B cell (primary cell): ENCODE data around the gene BUD13. TPM values are rescaled to one million over a fixed set of nuclear protein-coding genes. Genes with fewer than 3 reads are reported as not detected.

Source experiments
- ATAC-seq: fragments of 200-7000 bp; cut with Tn5 transposase; one replicate; pipeline ENCODE4 v1.10.0; 2021; ENCODE audit warnings: low read depth, mild to moderate bottlenecking, moderate number of reproducible peaks, moderate library complexity
- CTCF ChIA-PET: fragments of 350-600 bp; sonication (Branson Sonifier 250); formaldehyde crosslinking; loops from one replicate; lab custom pipeline; 2021; ENCODE audit warnings: antibody characterized with exemption, inconsistent platforms; lab: Charles Lee
- POLR2A ChIA-PET: fragments of 350-600 bp; sonication (Branson Sonifier 250); formaldehyde crosslinking; loops from one replicate; lab custom pipeline; 2021; ENCODE audit warnings: antibody characterized with exemption; lab: Charles Lee
- DNase-seq: peaks from one replicate; pipeline ENCODE4 v3.0.0; 2013
- H2AFZ ChIP-seq: 2 replicates; pipeline ENCODE4 v1.6.1; 2012; ENCODE audit warnings: mild to moderate bottlenecking, low read depth, low read length; ENCODE audit not compliant: insufficient read depth, poor library complexity, severe bottlenecking
- H3K27ac ChIP-seq, 2 donors: 1 replicate in 1 of 2; 2 replicates in 1 of 2; pipeline ENCODE4 v1.5.1; 2012 to 2013; ENCODE audit warnings: low read length in 2 of 2, mild to moderate bottlenecking in 2 of 2, moderate library complexity in 1 of 2
- H3K27me3 ChIP-seq, 4 experiments: fragments of 200-600 bp in 1 of 4; sonication (generic) in 1 of 4; replicated peaks in 1 of 4; 1 replicate in 2 of 4; 2 replicates in 2 of 4; pipeline versions ENCODE4 v1.6.1 to v1.7.0; 2013 to 2016; ENCODE audit warnings: low read length in 3 of 4, mild to moderate bottlenecking in 2 of 4, mixed read lengths in 1 of 4, moderate library complexity in 1 of 4; ENCODE audit not compliant: insufficient read depth in 4 of 4, control insufficient read depth in 3 of 4; ENCODE audit errors: control extremely low read depth in 1 of 4
- H3K36me3 ChIP-seq, 2 experiments: replicated peaks in 1 of 2; 1 replicate in 1 of 2; 2 replicates in 1 of 2; pipeline versions ENCODE4 v1.6.1 to v1.7.1; 2013; ENCODE audit warnings: low read length in 1 of 2; ENCODE audit not compliant: insufficient read depth in 2 of 2, control insufficient read depth in 1 of 2; ENCODE audit errors: control extremely low read depth in 1 of 2, extremely low read depth in 1 of 2
- H3K4me1 ChIP-seq, 2 donors: fragments of 200-600 bp in 1 of 2; sonication (generic) in 1 of 2; 1 replicate in 1 of 2; 2 replicates in 1 of 2; pipeline versions ENCODE4 v1.5.1 to v1.6.1; 2013 to 2017; ENCODE audit warnings: low read length in 2 of 2; ENCODE audit not compliant: control insufficient read depth in 2 of 2, insufficient read depth in 2 of 2
- H3K4me2 ChIP-seq: replicated peaks from 2 replicates; pipeline ENCODE3; 2012; ENCODE audit warnings: mild to moderate bottlenecking, low read depth, low read length; ENCODE audit not compliant: poor library complexity, severe bottlenecking
- H3K4me3 ChIP-seq, 5 experiments: fragments of 200-600 bp in 1 of 5; sonication (generic) in 1 of 5; 1 replicate in 3 of 5; 2 replicates in 2 of 5; pipeline versions ENCODE4 v1.5.1 to v1.7.0; 2011 to 2016; ENCODE audit warnings: low read length in 4 of 5, mild to moderate bottlenecking in 4 of 5, low read depth in 2 of 5, control low read depth in 1 of 5, moderate library complexity in 1 of 5; ENCODE audit not compliant: insufficient read depth in 1 of 5; ENCODE audit errors: control extremely low read depth in 1 of 5, extremely low read depth in 1 of 5
- H3K79me2 ChIP-seq: fragments of 200-600 bp; sonication (generic); one replicate; pipeline ENCODE4 v1.6.0; 2016; ENCODE audit warnings: low read length; ENCODE audit not compliant: control insufficient read depth, insufficient read depth
- H3K9ac ChIP-seq: fragments of 200-600 bp; sonication (generic); 2 replicates; pipeline ENCODE4 v1.6.1; 2017; ENCODE audit warnings: mild to moderate bottlenecking, low read length, moderate library complexity
- H3K9me3 ChIP-seq, 3 donors: one replicate each; pipeline versions ENCODE4 v1.6.1 to v1.7.1; 2013; ENCODE audit warnings: low read length in 2 of 3; ENCODE audit not compliant: control insufficient read depth in 2 of 3, insufficient read depth in 1 of 3; ENCODE audit errors: control extremely low read depth in 1 of 3
- H4K20me1 ChIP-seq: 2 replicates; pipeline ENCODE4 v1.6.0; 2012; ENCODE audit warnings: mild to moderate bottlenecking, low read length; ENCODE audit not compliant: insufficient read depth, control insufficient read depth, poor library complexity, severe bottlenecking
- H3K27ac Mint-ChIP-seq: one replicate; pipeline ENCODE4 v1.8.0; 2021; ENCODE audit warnings: mixed read lengths
- H3K27me3 Mint-ChIP-seq: one replicate; pipeline ENCODE4 v1.8.0; 2021; ENCODE audit warnings: mixed read lengths
- H3K4me1 Mint-ChIP-seq: one replicate; pipeline ENCODE4 v1.8.0; 2021; ENCODE audit warnings: mixed read lengths
- H3K4me3 Mint-ChIP-seq: one replicate; pipeline ENCODE4 v1.8.0; 2021; ENCODE audit warnings: mixed read lengths
- H3K9me3 Mint-ChIP-seq: one replicate; pipeline ENCODE4 v1.8.0; 2022; ENCODE audit warnings: mixed read lengths; ENCODE audit not compliant: insufficient read depth
- EZH2 ChIP-seq: IDR thresholded peaks from 2 replicates; pipeline ENCODE4 v1.6.1; 2012; ENCODE audit warnings: borderline replicate concordance, low read depth, mild to moderate bottlenecking, moderate library complexity, low read length; ENCODE audit not compliant: insufficient read depth, poor library complexity, severe bottlenecking
- WGBS: methylation state at CpG from one replicate; pipeline ENCODE4 v1.1.5; 2013; ENCODE audit warnings: missing lambda C conversion rate; ENCODE audit not compliant: insufficient coverage; 5-methylcytosine and 5-hydroxymethylcytosine counted together
- intact Hi-C: fragments of 100-400 bp; cut with micrococcal nuclease; formaldehyde crosslinking; loops from one replicate; pipeline ENCODE4 v1.10.0; 2022
- polyA plus RNA-seq: library from polyadenylated mRNA; depleted of rRNA; stranded (reverse); fragments of >200 nt; gene quantifications from 2 replicates; pipeline ENCODE4 v1.2.3, GENCODE V29; 2012
- total RNA-seq, 2 donors: library from RNA; stranded (reverse); fragments of 120-200 nt in 1 of 2; gene quantifications; 1 replicate in 1 of 2; 2 replicates in 1 of 2; pipeline versions ENCODE4 v1.2.3 to v1.2.4, GENCODE V29; 2013 to 2022
- TF ChIP-seq, protein P1 (sequence below): fragments of 200-600 bp; IDR thresholded peaks from one replicate; pipeline ENCODE4 v1.8.0; 2022; ENCODE audit warnings: antibody characterized with exemption, mild to moderate bottlenecking

The BUD13 gene
- total and polyA plus RNA-seq, 2 donors (not counting 1 experiment from before 2014, with no cell fraction given) = 14.1 to 24.2 TPM

DNA sequence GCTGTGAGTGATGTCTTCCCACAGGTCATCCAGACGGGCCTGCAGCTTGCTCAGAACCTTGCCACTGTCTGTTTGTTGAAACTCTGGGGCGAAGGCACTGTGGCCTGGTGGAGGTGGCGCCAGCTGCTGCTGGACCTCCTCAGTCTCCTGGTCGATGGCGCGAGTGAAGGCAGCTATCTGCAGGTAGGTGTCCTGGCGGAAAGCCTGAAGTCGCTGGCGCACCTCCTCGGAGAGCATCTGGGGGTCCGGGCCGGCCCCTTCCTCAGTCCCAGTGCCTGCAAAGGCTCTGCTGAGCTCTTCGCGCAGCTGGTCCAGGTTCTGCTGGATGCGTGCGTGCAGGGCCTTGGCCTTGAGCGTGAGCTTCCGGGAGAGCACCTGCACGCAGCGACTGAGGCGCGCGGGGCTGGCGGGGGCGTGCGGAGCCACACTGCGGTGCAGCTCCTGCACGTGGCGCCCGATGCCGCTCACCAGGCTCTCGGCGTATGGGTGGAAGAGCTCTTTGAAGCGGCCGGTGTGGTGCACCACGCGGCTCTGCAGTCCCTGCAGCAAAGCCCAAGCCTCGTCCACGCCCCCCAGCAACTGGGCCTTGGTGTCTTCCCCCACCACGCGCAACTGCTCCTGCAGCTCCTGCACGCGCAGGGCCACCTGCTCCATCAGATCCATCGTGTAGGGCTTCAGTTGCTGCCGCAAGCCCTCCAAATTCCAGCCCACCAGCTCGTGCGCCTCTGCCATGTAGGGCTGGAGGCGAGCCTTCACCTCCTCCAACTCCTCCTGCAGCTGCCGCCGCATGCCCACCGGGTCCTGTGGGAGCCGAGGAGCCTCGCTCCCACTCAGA lies 17.6 kb upstream of the BUD13 start:
- peaks cover 0 to 10% (median 0%) of the 10 kb centered on the region in 4 experiments for H3K27me3 ChIP-seq
- H3K4me1 Mint-ChIP-seq = peaks cover 34% of the 10 kb centered on the region
- no peak overlapping the region for H3K4me3 Mint-ChIP-seq
- H3K4me3 ChIP-seq = no peak overlapping the region
- ChIA-PET POLR2A (no interaction called here), CTCF (interaction anchor here (0.6 to 7.1 kb wide), 18 partner anchors 9 to 441 kb away, joined by 3 to 80 read pairs (median 5); partner anchors contain the start of genes APOA1, PCSK7 and SIDT2)
- no peak overlapping the region for H3K27ac Mint-ChIP-seq
- no peak overlapping the region for H2AFZ ChIP-seq
- no peak overlapping the region for H3K9ac ChIP-seq
- peaks cover 7% of the 10 kb centered on the region for H3K27me3 Mint-ChIP-seq
- no peaks in the 10 kb centered on the region for H3K9me3 Mint-ChIP-seq
- TF ChIP-seq, protein P1, sequence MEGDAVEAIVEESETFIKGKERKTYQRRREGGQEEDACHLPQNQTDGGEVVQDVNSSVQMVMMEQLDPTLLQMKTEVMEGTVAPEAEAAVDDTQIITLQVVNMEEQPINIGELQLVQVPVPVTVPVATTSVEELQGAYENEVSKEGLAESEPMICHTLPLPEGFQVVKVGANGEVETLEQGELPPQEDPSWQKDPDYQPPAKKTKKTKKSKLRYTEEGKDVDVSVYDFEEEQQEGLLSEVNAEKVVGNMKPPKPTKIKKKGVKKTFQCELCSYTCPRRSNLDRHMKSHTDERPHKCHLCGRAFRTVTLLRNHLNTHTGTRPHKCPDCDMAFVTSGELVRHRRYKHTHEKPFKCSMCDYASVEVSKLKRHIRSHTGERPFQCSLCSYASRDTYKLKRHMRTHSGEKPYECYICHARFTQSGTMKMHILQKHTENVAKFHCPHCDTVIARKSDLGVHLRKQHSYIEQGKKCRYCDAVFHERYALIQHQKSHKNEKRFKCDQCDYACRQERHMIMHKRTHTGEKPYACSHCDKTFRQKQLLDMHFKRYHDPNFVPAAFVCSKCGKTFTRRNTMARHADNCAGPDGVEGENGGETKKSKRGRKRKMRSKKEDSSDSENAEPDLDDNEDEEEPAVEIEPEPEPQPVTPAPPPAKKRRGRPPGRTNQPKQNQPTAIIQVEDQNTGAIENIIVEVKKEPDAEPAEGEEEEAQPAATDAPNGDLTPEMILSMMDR = no peak
- no peak for TF ChIP-seq EZH2
- no peak overlapping the region for H3K4me2 ChIP-seq
- H3K36me3 ChIP-seq = peaks cover 0 to 14% of the 10 kb centered on the region in 2 experiments
- no peak overlapping the region for H3K27ac ChIP-seq
- no peaks in the 10 kb centered on the region for H3K9me3 ChIP-seq
- no peak for DNase-seq
- intact Hi-C loops = loop anchor here (1.0 to 10.0 kb wide), 2 partner anchors 46 to 84 kb away; no protein-coding TSS in a partner anchor
- H3K79me2 ChIP-seq = peaks cover 30% of the 10 kb centered on the region
- 91% methylated on average over 53 of the region's 53 CpGs for WGBS
- peaks cover 22 to 29% of the 10 kb centered on the region in 2 donors for H3K4me1 ChIP-seq
- no peaks in the 10 kb centered on the region for H4K20me1 ChIP-seq
- ATAC-seq = no peak

DNA sequence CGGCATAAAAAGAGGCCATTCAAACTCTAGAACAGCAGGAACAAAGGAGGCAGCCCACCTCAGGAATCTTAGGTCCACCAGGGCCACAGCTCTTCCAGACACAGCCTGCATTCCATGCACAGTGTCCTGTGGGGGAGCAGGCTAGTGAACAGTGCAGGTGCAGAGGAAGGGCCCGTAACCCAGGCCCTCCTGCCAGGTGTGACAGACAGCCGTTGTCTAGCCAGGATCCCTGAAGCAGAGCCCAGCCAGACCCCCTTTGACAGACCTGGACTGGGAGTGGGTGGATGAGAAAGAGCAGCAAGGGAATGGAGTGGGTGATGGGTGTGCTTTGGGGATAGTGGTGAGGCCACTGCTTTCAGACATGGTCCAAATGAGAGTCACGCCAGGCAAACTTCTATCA lies 16.2 kb upstream of the BUD13 start:
- peaks cover 34% of the 10 kb centered on the region for H3K79me2 ChIP-seq
- H3K4me1 ChIP-seq = peaks cover 22 to 29% of the 10 kb centered on the region in 2 donors
- Mint-ChIP-seq H3K9me3 (no peaks in the 10 kb centered on the region), H3K4me3 (peak overlapping the region; percentile 98), H3K27me3 (peaks cover 7% of the 10 kb centered on the region), H3K27ac (peak overlapping the region; percentile 98), H3K4me1 (peaks cover 37% of the 10 kb centered on the region)
- H3K4me3 ChIP-seq = no peak overlapping the region
- no peak overlapping the region for H3K27ac ChIP-seq
- no peak overlapping the region for H3K4me2 ChIP-seq
- ATAC-seq (no peak), DNase-seq (no peak)
- H4K20me1 ChIP-seq = no peaks in the 10 kb centered on the region
- peak overlapping the region; percentile 96 for H2AFZ ChIP-seq
- intact Hi-C loops = loop anchor here (1.0 to 5.0 kb wide), 4 partner anchors 16 to 538 kb away; partner anchors contain the start of genes CEP164, PCSK7, RNF214 and SIDT2
- peaks cover 4 to 28% of the 10 kb centered on the region in 2 experiments for H3K36me3 ChIP-seq
- H3K27me3 ChIP-seq = peaks cover 0 to 10% (median 0%) of the 10 kb centered on the region in 4 experiments
- no peak overlapping the region for H3K9ac ChIP-seq
- POLR2A ChIA-PET = no interaction called here
- H3K9me3 ChIP-seq = no peaks in the 10 kb centered on the region
- CTCF ChIA-PET = interaction anchor here (5.2 to 7.1 kb wide), 2 partner anchors 48 to 317 kb away, joined by 45 to 80 read pairs; partner anchors contain the start of gene APOA1
- 89% methylated on average over 2 of the region's 4 CpGs for WGBS
- TF ChIP-seq, protein P1 = no peak
- TF ChIP-seq EZH2 = no peak
